ENCODE data around the gene PPP1R9B.

PPP1R9B gene

GRCh38 chr17:50093807-50094206 lies 56.7 kb downstream of the PPP1R9B start:
- H3K36me3 Mint-ChIP-seq: peaks cover 2 to 3% of the 10 kb centered on the region in 2 donors
- H3K9me3 Mint-ChIP-seq: no peaks in the 10 kb centered on the region
- DNase-seq: no peak
- H3K4me3 Mint-ChIP-seq: no peak overlapping the region
- H3K27me3 Mint-ChIP-seq: peaks cover 8 to 22% of the 10 kb centered on the region in 2 donors
- H3K4me1 Mint-ChIP-seq: peaks cover 25 to 26% of the 10 kb centered on the region in 2 donors
- no peak overlapping the region for H3K27ac Mint-ChIP-seq
- no peak for ATAC-seq (replicated peaks)

DNA sequence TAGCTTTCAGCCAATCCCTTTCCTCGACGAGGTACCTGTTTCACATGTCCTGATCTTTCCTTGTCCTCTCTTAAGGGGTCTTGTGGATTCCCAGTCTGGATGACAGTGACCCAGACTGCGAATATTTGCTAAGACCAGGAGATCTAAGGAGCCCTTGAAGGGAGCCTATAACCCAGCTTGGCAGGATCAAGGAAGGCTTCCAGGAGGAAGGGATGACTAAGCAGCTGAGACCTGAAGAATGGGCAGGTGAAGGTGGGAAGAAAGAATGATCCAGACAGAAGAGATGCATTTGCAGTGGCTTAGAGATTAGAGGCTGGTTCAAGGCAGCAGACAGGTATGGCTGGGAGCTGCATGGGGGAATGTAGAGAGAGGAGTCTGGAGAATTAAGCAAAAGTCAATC lies 57.2 kb downstream of the PPP1R9B start:
- Mint-ChIP-seq H3K9me3 (no peaks in the 10 kb centered on the region), H3K27ac (peak overlapping the region; percentile 70), H3K27me3 (peaks cover 14 to 27% of the 10 kb centered on the region in 2 donors), H3K4me1 (peaks cover 25 to 26% of the 10 kb centered on the region in 2 donors), H3K4me3 (no peak overlapping the region), H3K36me3 (peaks cover 0 to 2% of the 10 kb centered on the region in 2 donors)
- no peak for DNase-seq
- no peak for ATAC-seq (replicated peaks)

GRCh38 chr17:50091918-50092285 lies 58.6 kb downstream of the PPP1R9B start:
- Mint-ChIP-seq H3K27me3 (peaks cover 14 to 28% of the 10 kb centered on the region in 2 donors), H3K36me3 (peaks cover 0 to 2% of the 10 kb centered on the region in 2 donors), H3K27ac (no peak overlapping the region), H3K9me3 (no peaks in the 10 kb centered on the region), H3K4me3 (no peak overlapping the region), H3K4me1 (peaks cover 20 to 24% of the 10 kb centered on the region in 2 donors)
- ATAC-seq (replicated peaks) (no peak), DNase-seq (no peak)

DNA sequence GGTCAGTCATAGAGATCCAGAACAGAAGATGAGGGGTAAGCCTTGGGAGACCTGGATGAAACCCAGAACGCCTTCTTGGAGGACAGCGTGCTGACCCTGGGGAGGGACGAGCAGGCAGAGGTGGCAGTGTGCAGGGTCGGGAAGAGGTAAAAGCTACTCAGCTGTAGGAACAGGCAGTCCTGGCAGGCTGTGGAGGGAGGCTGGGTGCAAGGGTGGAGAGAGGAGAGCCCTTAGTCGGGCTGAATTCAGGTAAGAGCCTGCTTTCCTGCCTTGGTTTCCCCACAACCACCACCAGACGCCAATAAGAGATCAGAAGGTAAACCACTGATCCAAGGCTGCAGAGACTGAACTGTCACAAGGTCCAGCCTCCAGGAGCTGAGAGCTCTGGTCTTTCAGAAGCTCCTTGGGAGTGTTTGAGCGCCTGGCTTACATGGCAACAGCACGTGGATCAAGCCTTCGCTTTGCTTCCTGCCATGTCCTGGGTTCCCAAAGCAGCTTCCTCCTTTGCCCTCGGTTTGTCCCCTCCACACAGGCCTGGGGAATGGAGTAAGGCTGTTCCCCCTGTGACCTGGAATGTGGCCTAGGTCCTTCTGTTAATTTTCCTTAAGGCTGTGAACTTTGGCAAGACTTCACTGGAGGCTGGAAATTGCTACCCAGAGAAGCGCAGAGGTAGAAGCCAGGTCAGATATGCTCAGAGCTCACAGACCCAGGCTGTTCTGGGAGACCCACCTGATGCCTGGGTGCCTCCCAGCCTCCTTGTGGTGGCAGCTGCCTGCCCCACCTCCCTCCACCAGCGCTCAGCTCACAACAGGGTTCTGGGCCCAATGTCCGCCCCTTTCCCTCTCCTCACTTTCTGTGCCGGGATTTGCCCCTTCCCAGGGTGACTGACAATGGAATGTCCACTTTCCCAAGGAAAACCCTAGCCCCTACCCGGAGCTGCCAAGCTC lies 59.2 kb downstream of the PPP1R9B start:
- H3K9me3 Mint-ChIP-seq: no peaks in the 10 kb centered on the region
- peaks cover 15 to 18% of the 10 kb centered on the region in 2 donors for H3K4me1 Mint-ChIP-seq
- H3K27me3 Mint-ChIP-seq: peaks cover 14 to 28% of the 10 kb centered on the region in 2 donors
- DNase-seq: no peak
- H3K27ac Mint-ChIP-seq: peak overlapping the region; percentile 3
- peaks cover 0 to 2% of the 10 kb centered on the region in 2 donors for H3K36me3 Mint-ChIP-seq
- ATAC-seq (replicated peaks): no peak
- H3K4me3 Mint-ChIP-seq: no peak overlapping the region

DNA sequence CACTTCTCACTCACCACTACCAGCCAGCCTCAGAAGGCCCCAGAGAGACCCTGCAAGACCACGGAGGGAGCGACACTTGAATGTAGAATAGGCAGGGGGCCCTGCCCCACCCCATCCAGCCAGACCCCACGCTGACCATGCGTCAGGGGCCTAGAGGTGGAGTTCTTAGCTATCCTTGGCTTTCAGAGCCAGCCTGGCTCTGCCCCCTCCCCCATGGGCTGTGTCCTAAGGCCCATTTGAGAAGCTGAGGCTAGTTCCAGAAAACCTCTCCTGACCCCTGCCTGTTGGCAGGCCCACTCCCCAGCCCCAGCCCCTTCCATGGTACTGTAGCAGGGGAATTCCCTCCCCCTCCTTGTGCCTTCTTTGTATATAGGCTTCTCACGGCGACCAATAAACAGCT lies 60.4 kb downstream of the PPP1R9B start:
- H3K9me3 Mint-ChIP-seq: no peaks in the 10 kb centered on the region
- no peak overlapping the region for H3K4me3 Mint-ChIP-seq
- H3K4me1 Mint-ChIP-seq: peaks cover 4 to 6% of the 10 kb centered on the region in 2 donors
- peaks cover 0 to 2% of the 10 kb centered on the region in 2 donors for H3K36me3 Mint-ChIP-seq
- DNase-seq (no peak), ATAC-seq (replicated peaks) (no peak)
- peaks cover 14 to 28% of the 10 kb centered on the region in 2 donors for H3K27me3 Mint-ChIP-seq
- peak overlapping the region; percentile 33 for H3K27ac Mint-ChIP-seq

GRCh38 chr17:50088952-50089825 lies 61.3 kb downstream of the PPP1R9B start:
- no peak overlapping the region for H3K27ac Mint-ChIP-seq
- H3K4me1 Mint-ChIP-seq: peaks cover 0 to under 1% of the 10 kb centered on the region in 2 donors
- ATAC-seq (replicated peaks): no peak
- peaks cover 14 to 28% of the 10 kb centered on the region in 2 donors for H3K27me3 Mint-ChIP-seq
- no peak overlapping the region for H3K4me3 Mint-ChIP-seq
- no peaks in the 10 kb centered on the region for H3K9me3 Mint-ChIP-seq
- H3K36me3 Mint-ChIP-seq: peaks cover 0 to 2% of the 10 kb centered on the region in 2 donors
- no peak for DNase-seq

DNA sequence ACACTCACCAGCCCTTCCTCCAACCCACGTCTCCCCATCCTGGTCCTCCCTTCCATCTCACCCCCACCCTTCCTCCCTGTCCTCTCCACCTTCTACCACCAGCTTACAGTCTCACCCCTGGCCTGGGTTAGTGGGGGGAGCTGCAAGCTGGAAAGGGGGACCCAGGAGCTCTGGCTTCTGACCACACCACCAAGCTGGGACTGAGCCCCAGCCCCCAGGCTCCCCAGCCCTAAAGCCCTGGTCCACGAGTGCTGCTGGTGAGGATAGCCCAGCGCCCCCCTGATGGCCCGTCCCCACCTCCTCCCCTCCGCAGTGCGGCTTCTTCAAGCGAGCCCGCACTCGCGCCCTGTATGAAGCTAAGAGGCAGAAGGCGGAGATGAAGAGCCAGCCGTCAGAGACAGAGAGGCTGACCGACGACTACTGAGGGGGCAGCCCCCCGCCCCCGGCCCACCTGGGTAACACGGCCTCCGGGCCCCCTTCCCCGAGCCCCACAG lies 62.5 kb downstream of the PPP1R9B start:
- H3K36me3 Mint-ChIP-seq: peaks cover 0 to 2% of the 10 kb centered on the region in 2 donors
- H3K9me3 Mint-ChIP-seq: no peaks in the 10 kb centered on the region
- DNase-seq (no peak), ATAC-seq (replicated peaks) (no peak)
- H3K27ac Mint-ChIP-seq: no peak overlapping the region
- H3K4me3 Mint-ChIP-seq: no peak overlapping the region
- H3K27me3 Mint-ChIP-seq: peaks cover 14 to 28% of the 10 kb centered on the region in 2 donors
- no peaks in the 10 kb centered on the region for H3K4me1 Mint-ChIP-seq

GRCh38 chr17:50087246-50087911 lies 63.1 kb downstream of the PPP1R9B start:
- DNase-seq (peak; percentile 65), ATAC-seq (replicated peaks) (peak; percentile 94 to 97)
- Mint-ChIP-seq H3K36me3 (peaks cover 0 to 2% of the 10 kb centered on the region in 2 donors), H3K4me3 (no peak overlapping the region), H3K4me1 (no peaks in the 10 kb centered on the region), H3K27me3 (peaks cover 14 to 28% of the 10 kb centered on the region in 2 donors), H3K27ac (no peak overlapping the region), H3K9me3 (no peaks in the 10 kb centered on the region)

All from stimulated activated naive B cell treated with anti-CD40 and anti-IgM and Interleukin-4, amounts not matched to agents 10 μg/mL and 1 μg/mL and 100 μg/mL, for 72 hours (primary cell).